Endometrial microvascular endothelial cells (primary cell): ENCODE results near the gene VSIG10L2. TPM values are rescaled to one million over a fixed set of nuclear protein-coding genes. Genes with fewer than 3 reads are reported as not detected.

Source experiments
- in situ Hi-C: cut with HindIII; loops from 2 replicates; pipeline ENCODE4 v1.10.0; 2017; ENCODE audit warnings: low sequenced_read_pairs, low pct_unique_long_range_greater_than_20kb; ENCODE audit errors: inconsistent ontology term
- total RNA-seq: library from RNA; depleted of rRNA; stranded (reverse); fragments of >200 nt; gene quantifications from one replicate; pipeline ENCODE4 v1.2.3, GENCODE V29; 2015; ENCODE audit errors: inconsistent ontology term

The VSIG10L2 gene
- total RNA-seq, 1 donor from 2014 or later, result not detected

DNA sequence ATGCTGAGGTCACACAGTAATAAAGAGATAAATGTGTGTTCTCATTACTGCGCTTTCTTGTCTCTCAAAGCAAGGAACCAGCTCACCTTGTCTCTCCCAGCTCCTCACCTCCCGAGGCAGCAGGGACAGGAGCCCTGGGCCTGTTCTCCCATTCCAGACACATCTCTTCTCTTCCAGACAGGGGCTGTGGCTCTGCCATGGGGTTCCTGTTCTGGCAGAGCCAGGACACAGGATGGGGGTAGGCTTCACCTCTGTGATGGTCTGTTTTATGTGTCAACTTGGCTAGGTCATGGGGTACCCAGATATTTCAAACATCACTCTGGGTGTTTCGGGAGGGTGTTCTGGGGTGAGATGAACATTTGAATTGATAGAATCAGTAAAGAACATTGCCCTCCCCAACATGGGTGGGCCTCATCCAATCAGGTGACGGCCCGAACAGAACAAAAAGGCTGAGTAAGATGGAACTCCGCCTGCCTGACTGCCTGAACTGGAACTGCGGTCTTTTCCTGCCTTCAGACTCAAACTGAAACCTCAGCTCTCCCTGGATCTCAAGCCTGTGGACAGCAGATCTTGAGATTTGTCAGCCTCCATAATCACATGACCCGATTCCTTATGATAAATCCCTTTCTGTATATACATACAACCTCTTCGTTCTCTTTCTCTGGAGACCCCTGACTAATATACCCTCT is 2.0 kb upstream of the VSIG10L2 start:
- in situ Hi-C loops, result loop anchor here (25.0 kb wide), 1 partner anchor 243 kb away; no protein-coding TSS in a partner anchor

DNA sequence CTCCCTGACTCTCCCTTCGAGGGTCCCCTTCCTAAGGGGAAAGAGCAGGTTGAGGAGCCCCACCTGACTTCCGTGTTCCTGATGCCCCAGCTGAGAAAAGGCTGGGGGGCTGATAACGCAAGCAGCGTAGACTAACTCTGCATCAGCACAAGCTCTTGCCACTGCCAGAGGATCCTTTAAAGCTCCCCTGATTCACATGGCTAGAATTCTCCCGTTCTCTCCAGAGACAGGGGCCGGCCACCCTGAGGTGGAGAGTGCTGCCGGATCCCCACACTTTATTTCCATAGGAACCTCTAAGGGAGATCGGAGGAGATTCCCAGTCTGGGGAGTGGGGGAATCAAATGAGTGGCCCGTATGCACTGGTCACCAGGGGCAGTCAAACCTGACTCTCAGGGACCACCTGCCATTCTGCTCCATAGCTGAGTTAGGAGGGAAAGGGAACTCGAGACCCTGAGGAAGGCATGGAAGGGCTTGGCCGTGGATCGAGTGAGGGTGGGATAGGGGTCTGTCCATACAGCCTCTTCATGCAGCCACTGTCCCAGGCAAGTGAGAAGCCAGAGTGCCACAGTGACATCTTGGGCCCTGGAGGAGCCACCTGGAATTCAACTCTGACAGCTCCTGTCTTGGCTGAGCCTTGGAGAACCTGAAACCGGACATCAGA is 1.4 kb upstream of the VSIG10L2 start:
- in situ Hi-C loops, result loop anchor here (25.0 kb wide), 1 partner anchor 243 kb away; no protein-coding TSS in a partner anchor

DNA sequence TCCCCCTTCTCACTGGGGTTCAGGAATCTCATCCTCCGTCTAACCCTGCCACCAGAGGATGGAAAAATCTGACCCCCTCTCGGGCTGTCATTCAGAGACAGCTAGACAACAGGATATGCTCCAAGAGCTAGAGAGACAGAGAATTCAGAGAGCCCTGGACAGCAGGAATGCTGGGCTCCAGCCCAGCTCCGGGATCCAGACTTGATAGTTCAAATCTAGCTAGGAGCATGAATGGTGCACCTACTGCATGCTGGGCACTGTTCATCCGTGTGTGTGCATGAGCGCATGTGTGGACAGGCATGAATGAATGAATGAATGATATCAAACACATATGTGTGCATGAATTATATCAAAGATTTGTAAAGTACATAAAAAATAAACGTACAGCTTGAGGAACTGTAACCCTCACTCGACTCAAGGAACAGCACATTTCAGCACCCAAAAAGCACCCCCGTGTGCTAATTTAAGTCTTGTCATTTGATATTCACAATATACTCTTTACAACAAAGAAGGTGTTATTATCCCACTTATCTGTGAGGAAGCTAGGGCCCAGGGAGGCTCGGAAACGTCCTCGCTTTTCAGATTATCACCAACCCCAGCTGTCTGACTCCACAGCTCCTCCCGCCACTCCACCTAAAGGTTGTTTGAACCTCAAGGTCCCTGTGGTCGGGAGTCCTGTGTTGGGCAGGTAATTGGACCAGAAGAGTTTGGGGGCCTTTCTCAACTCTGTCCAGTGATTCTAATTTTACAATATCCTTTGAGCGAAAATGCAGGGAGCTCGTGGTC is 640 bp upstream of the VSIG10L2 start:
- in situ Hi-C loops, result loop anchor here (25.0 kb wide), 1 partner anchor 242 kb away; no protein-coding TSS in a partner anchor

DNA sequence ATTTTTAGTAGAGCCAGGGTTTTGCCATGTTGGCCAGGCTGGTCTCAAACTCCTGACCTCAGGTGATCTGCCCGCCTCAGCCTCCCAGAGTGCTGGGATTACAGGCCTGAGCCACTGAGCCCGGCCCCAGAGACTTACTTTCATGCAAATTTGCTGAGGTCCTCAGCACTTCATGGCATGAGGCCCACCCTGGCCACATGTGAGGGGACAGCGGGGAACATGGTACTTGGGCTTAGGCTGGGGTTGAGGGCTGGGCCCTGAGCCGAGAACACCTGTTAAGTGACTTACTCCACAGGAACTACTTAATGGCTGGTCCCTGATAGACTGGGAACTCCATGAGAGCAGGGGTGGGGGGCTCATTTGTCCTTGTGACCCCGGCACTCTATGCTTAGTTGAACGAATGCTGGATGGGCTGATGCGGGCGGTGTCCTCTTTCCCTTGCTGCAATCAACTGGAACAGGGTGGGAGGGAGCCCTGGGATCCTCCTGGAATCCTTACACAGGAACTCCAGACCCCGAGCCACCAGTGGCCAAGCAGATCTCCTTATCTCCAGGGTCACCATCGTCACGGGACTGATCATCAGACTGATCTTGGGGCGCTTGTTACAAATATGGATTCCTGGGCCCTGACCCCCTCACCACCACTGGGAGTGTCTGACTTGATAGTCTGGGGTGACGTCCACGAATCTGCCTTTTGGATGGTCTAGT is 1.0 kb downstream of the VSIG10L2 start:
- in situ Hi-C loops, result loop anchor here (25.0 kb wide), 1 partner anchor 240 kb away; no protein-coding TSS in a partner anchor

DNA sequence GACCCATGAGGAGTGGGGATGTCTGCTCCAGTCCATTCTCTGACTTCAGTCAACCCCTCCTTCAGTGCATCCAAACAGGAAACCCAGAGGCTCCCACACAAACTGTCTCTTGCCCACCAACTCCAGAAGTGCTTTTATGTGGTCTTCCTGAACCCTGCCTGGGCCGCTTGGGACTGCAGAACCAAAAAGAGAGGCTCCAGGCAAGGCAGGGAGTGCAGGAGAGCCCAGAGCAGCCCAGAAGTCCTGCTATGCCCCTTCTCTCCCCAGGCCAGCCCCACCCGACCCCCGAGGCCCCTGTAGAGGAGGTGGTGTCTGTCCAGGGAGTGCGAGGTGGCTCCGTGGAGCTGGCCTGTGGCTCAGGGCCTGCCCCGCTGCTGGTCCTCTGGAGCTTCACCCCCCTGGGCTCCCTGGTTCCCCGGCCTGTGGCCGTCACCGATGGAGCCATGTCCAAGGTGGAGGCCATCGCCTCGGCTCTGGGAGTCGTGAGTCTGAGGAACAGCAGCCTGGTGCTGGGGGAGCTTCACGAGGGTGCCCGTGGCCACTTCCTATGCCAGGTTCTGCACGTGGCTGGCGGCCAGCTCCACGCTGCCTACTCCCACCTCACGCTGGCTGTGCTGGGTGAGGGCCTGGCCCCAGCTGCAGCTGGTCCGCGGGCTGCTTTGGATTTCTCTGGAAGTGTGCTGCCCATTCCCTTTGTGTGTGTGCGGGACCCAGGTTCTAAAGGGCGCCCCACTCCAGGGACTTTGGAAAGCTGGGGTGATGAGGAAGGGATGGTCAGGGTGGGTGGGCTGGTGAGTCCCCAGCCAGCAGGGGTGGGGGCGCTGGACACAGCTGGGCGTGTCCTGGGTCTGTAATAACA is 1.8 kb downstream of the VSIG10L2 start:
- in situ Hi-C loops, result loop anchor here (25.0 kb wide), 1 partner anchor 240 kb away; no protein-coding TSS in a partner anchor

- in situ Hi-C loops, result loop anchor here (25.0 kb wide), 1 partner anchor 239 kb away; no protein-coding TSS in a partner anchor
Observed at GRCh38 chr11:125948278-125949051, 2.6 kb downstream of the VSIG10L2 start.

- in situ Hi-C loops, result loop anchor here (25.0 kb wide), 1 partner anchor 238 kb away; no protein-coding TSS in a partner anchor
Observed at GRCh38 chr11:125949271-125950177, 3.7 kb downstream of the VSIG10L2 start.

- in situ Hi-C loops, result no loop called here
Observed at GRCh38 chr11:125950178-125950490, 4.3 kb downstream of the VSIG10L2 start.

GRCh38 chr11:125950696-125951651 is 5.1 kb downstream of the VSIG10L2 start:
- in situ Hi-C loops, result no loop called here

- in situ Hi-C loops, result no loop called here
Observed at GRCh38 chr11:125951731-125952130, 5.9 kb downstream of the VSIG10L2 start.

GRCh38 chr11:125952559-125952958 is 6.7 kb downstream of the VSIG10L2 start:
- in situ Hi-C loops, result no loop called here

DNA sequence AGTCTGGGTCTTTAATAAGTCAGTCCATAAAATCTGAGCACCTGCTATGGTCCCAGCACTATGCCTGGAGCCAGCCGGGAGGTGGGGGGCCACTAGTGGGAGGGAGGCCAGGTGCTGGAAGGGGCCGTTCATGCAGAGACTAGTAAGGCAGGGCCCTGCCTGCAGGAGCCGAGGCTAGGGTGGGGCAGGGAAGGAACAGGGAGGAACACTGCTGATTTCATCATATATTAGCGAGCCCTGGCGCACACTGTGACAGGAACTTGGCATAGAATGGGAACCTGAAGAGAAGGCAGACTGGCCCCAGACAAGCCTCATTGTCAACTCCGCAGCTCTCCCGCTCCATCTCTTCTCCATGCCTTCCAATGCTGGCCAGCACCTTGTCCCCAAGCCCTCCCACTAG is 7.1 kb downstream of the VSIG10L2 start:
- in situ Hi-C loops, result no loop called here

GRCh38 chr11:125953401-125953935 is 7.6 kb downstream of the VSIG10L2 start:
- in situ Hi-C loops, result no loop called here

GRCh38 chr11:125954123-125954944 is 8.5 kb downstream of the VSIG10L2 start:
- in situ Hi-C loops, result no loop called here
